ENCODE results near the gene TXNDC8.

- TF ChIP-seq YY1 (IDR thresholded peaks at IDR 0.05; ENCODE audit: insufficient read depth, insufficient read length) (no peak), ZNF274 (IDR thresholded peaks at IDR 0.05; ENCODE audit: low read depth, low read length) (no peak)
These were observed 8.9 kb downstream of the TXNDC8 start for GRCh38 chr9:110328763-110329162.
